ENCODE data around the gene NECTIN1. TPM values are rescaled to one million over a fixed set of nuclear protein-coding genes. Genes with fewer than 3 reads are reported as not detected.
"Not testable (repeated sequence)": the region's sequence is repeated elsewhere in the genome, so short reads cannot be mapped to it uniquely, and the experiment has no call there.

Gene NECTIN1
- total and polyA plus RNA-seq, 5 donors: 5.2 to 14.5 (median 8.1) TPM

GRCh38 chr11:119608201-119608600 lies 120.8 kb downstream of the NECTIN1 start:
- Histone ChIP-seq H3K9me3 (ENCODE audit: control insufficient read depth, low read length) (no peaks in the 10 kb centered on the region), H3K4me1 (ENCODE audit: control insufficient read depth, insufficient read depth, low read length) (no peaks in the 10 kb centered on the region), H3K4me3 (ENCODE audit: low read length) (no peak overlapping the region), H3K27ac (ENCODE audit: low read length) (no peak overlapping the region), H3K27me3 (ENCODE audit: control insufficient read depth, insufficient read depth) (no peaks in the 10 kb centered on the region)
- intact Hi-C loops (cut with DNase I): no loop called here
- DNase-seq (no peak), ATAC-seq (no peak)
- WGBS: 77% methylated on average over 6 of the region's 6 CpGs

GRCh38 chr11:119607726-119608125 lies 121.3 kb downstream of the NECTIN1 start:
- Histone ChIP-seq H3K4me1 (ENCODE audit: control insufficient read depth, insufficient read depth, low read length) (no peaks in the 10 kb centered on the region), H3K27ac (ENCODE audit: low read length) (no peak overlapping the region), H3K9me3 (ENCODE audit: control insufficient read depth, low read length) (no peaks in the 10 kb centered on the region), H3K27me3 (ENCODE audit: control insufficient read depth, insufficient read depth) (no peaks in the 10 kb centered on the region), H3K4me3 (ENCODE audit: low read length) (no peak overlapping the region)
- 34% methylated on average over 5 of the region's 5 CpGs for WGBS
- intact Hi-C loops (cut with DNase I): no loop called here
- DNase-seq: no peak
- ATAC-seq: no peak

GRCh38 chr11:119605137-119605665 lies 123.8 kb downstream of the NECTIN1 start:
- no peak overlapping the region for H3K4me3 ChIP-seq (ENCODE audit: low read length)
- ATAC-seq: no peak
- H3K27ac ChIP-seq (ENCODE audit: low read length): no peak overlapping the region
- no peaks in the 10 kb centered on the region for H3K9me3 ChIP-seq (ENCODE audit: control insufficient read depth, low read length)
- WGBS: 72% methylated on average over 17 of the region's 17 CpGs
- no peaks in the 10 kb centered on the region for H3K27me3 ChIP-seq (ENCODE audit: control insufficient read depth, insufficient read depth)
- intact Hi-C loops (cut with DNase I): no loop called here
- H3K4me1 ChIP-seq (ENCODE audit: control insufficient read depth, insufficient read depth, low read length): no peaks in the 10 kb centered on the region
- DNase-seq: peak in 1 of 3 donors; percentile 9

- no peak overlapping the region for H3K4me3 ChIP-seq (ENCODE audit: low read length)
- DNase-seq (peak in 1 of 3 donors; percentile 24), ATAC-seq (no peak)
- H3K27ac ChIP-seq (ENCODE audit: low read length): no peak overlapping the region
- no peaks in the 10 kb centered on the region for H3K9me3 ChIP-seq (ENCODE audit: control insufficient read depth, low read length)
- intact Hi-C loops (cut with DNase I): no loop called here
- H3K4me1 ChIP-seq (ENCODE audit: control insufficient read depth, insufficient read depth, low read length): no peaks in the 10 kb centered on the region
- 79% methylated on average over 28 of the region's 28 CpGs for whole genome bisulfite sequencing
- H3K27me3 ChIP-seq (ENCODE audit: control insufficient read depth, insufficient read depth): no peaks in the 10 kb centered on the region
These were observed 126.1 kb downstream of the NECTIN1 start for GRCh38 chr11:119602745-119603373.

- Histone ChIP-seq H3K4me1 (ENCODE audit: control insufficient read depth, insufficient read depth, low read length) (no peaks in the 10 kb centered on the region), H3K4me3 (ENCODE audit: low read length) (no peak overlapping the region), H3K9me3 (ENCODE audit: control insufficient read depth, low read length) (no peaks in the 10 kb centered on the region), H3K27ac (ENCODE audit: low read length) (no peak overlapping the region), H3K27me3 (ENCODE audit: control insufficient read depth, insufficient read depth) (no peaks in the 10 kb centered on the region)
- 70% methylated on average over 10 of the region's 10 CpGs for WGBS
- ATAC-seq (no peak), DNase-seq (no peak)
- intact Hi-C loops (cut with DNase I): no loop called here
These were observed 129.0 kb downstream of the NECTIN1 start for GRCh38 chr11:119599864-119600541.

GRCh38 chr11:119595941-119596340 lies 133.1 kb downstream of the NECTIN1 start:
- intact Hi-C loops (cut with DNase I); H3K27ac ChIP-seq (ENCODE audit: low read length); H3K27me3 ChIP-seq (ENCODE audit: control insufficient read depth, insufficient read depth); H3K4me1 ChIP-seq (ENCODE audit: control insufficient read depth, insufficient read depth, low read length); H3K4me3 ChIP-seq (ENCODE audit: low read length); DNase-seq; H3K9me3 ChIP-seq (ENCODE audit: control insufficient read depth, low read length); ATAC-seq: not testable (repeated sequence)
- 54% methylated on average over 2 of the region's 2 CpGs for WGBS

- no peaks in the 10 kb centered on the region for H3K4me1 ChIP-seq (ENCODE audit: control insufficient read depth, insufficient read depth, low read length)
- H3K9me3 ChIP-seq (ENCODE audit: control insufficient read depth, low read length): no peaks in the 10 kb centered on the region
- H3K4me3 ChIP-seq (ENCODE audit: low read length): no peak overlapping the region
- peak in 1 of 3 donors; percentile 64 for DNase-seq
- H3K27me3 ChIP-seq (ENCODE audit: control insufficient read depth, insufficient read depth): no peaks in the 10 kb centered on the region
- no peak overlapping the region for H3K27ac ChIP-seq (ENCODE audit: low read length)
- 48% methylated on average over 4 of the region's 4 CpGs for WGBS
- intact Hi-C loops (cut with DNase I): no loop called here
- ATAC-seq: no peak
These were observed 134.3 kb downstream of the NECTIN1 start for GRCh38 chr11:119594639-119595249.

- 76% methylated on average over 1 of the region's 1 CpG for WGBS
- intact Hi-C loops (cut with DNase I): no loop called here
- H3K27me3 ChIP-seq (ENCODE audit: control insufficient read depth, insufficient read depth): no peaks in the 10 kb centered on the region
- no peak overlapping the region for H3K27ac ChIP-seq (ENCODE audit: low read length)
- ATAC-seq (no peak), DNase-seq (no peak)
- H3K4me1 ChIP-seq (ENCODE audit: control insufficient read depth, insufficient read depth, low read length): no peaks in the 10 kb centered on the region
- H3K4me3 ChIP-seq (ENCODE audit: low read length): no peak overlapping the region
- H3K9me3 ChIP-seq (ENCODE audit: control insufficient read depth, low read length): no peaks in the 10 kb centered on the region
These were observed 135.7 kb downstream of the NECTIN1 start for GRCh38 chr11:119593346-119593745.

- 58% methylated on average over 5 of the region's 5 CpGs for WGBS
- peak; percentile 49 to 87 (median 85) for DNase-seq
- Histone ChIP-seq H3K27me3 (ENCODE audit: control insufficient read depth, insufficient read depth) (no peaks in the 10 kb centered on the region), H3K4me1 (ENCODE audit: control insufficient read depth, insufficient read depth, low read length) (no peaks in the 10 kb centered on the region), H3K9me3 (ENCODE audit: control insufficient read depth, low read length) (no peaks in the 10 kb centered on the region), H3K27ac (ENCODE audit: low read length) (no peak overlapping the region), H3K4me3 (ENCODE audit: low read length) (no peak overlapping the region)
- intact Hi-C loops (cut with DNase I): no loop called here
- ATAC-seq: peak; percentile 40 to 78
These were observed 136.4 kb downstream of the NECTIN1 start for GRCh38 chr11:119592642-119593041.

- intact Hi-C loops (cut with DNase I): no loop called here
- ATAC-seq (no peak), DNase-seq (no peak)
- H3K4me1 ChIP-seq (ENCODE audit: control insufficient read depth, insufficient read depth, low read length): no peaks in the 10 kb centered on the region
- H3K27me3 ChIP-seq (ENCODE audit: control insufficient read depth, insufficient read depth): no peaks in the 10 kb centered on the region
- no peak overlapping the region for H3K27ac ChIP-seq (ENCODE audit: low read length)
- WGBS: 73% methylated on average over 5 of the region's 5 CpGs
- no peaks in the 10 kb centered on the region for H3K9me3 ChIP-seq (ENCODE audit: control insufficient read depth, low read length)
- H3K4me3 ChIP-seq (ENCODE audit: low read length): no peak overlapping the region
These were observed 137.1 kb downstream of the NECTIN1 start for GRCh38 chr11:119591836-119592310.
